Endothelial cell of umbilical vein (primary cell): ENCODE data around the gene IRF2. TPM values are rescaled to one million over a fixed set of nuclear protein-coding genes. Genes with fewer than 3 reads are reported as not detected.

Source experiments
- BruUV-seq: library from RNA; stranded (reverse); fragments of 400-500 nt; replicated peaks from 2 replicates; lab custom pipeline; 2021; lab: Mats Ljungman, UMichigan
- CTCF ChIA-PET: fragments of 300-600, 350-600 bp; sonication (Branson Sonifier 250); formaldehyde crosslinking; loops from one replicate; lab custom pipeline; 2021; ENCODE audit warnings: antibody characterized with exemption, inconsistent platforms; lab: Charles Lee
- POLR2A ChIA-PET: fragments of 300-600, 350-600 bp; sonication (Branson Sonifier 250); formaldehyde crosslinking; loops from one replicate; lab custom pipeline; 2021; ENCODE audit warnings: antibody characterized with exemption, inconsistent platforms; lab: Charles Lee
- DNase-seq: peaks from one replicate; pipeline ENCODE4 v3.0.0-alpha.2; 2011; ENCODE audit warnings: low read depth, low spot score
- FAIRE-seq: peaks from 2 replicates; lab custom pipeline; 2011; peaks lifted over from hg19 to GRCh38; lab: Jason Lieb, UNC
- H2AFZ ChIP-seq: 2 replicates; pipeline ENCODE4 v1.6.0; 2012; ENCODE audit warnings: low read depth, low read length, control low read depth, inconsistent platforms
- H3K27ac ChIP-seq: 2 replicates; pipeline ENCODE4 v1.5.1; 2011; ENCODE audit warnings: low read depth, mild to moderate bottlenecking, control low read depth, low read length, moderate library complexity; ENCODE audit not compliant: insufficient read depth
- H3K27me3 ChIP-seq, 2 experiments: 2 replicates each; pipeline versions ENCODE4 v1.6.0 to v1.6.1; 2011; ENCODE audit warnings: low read length in 2 of 2, mixed read lengths in 1 of 2; ENCODE audit not compliant: control insufficient read depth in 2 of 2, insufficient read depth in 2 of 2
- H3K36me3 ChIP-seq, 2 experiments: 2 replicates in 1 of 2; 3 replicates in 1 of 2; pipeline ENCODE4 v1.5.1; 2011; ENCODE audit warnings: low read length in 2 of 2, mild to moderate bottlenecking in 1 of 2, moderate library complexity in 1 of 2; ENCODE audit not compliant: control insufficient read depth in 2 of 2, insufficient read depth in 2 of 2; ENCODE audit errors: extremely low read depth in 1 of 2
- H3K4me1 ChIP-seq: 3 replicates; pipeline ENCODE4 v1.5.1; 2011; ENCODE audit warnings: mild to moderate bottlenecking, low read length; ENCODE audit not compliant: control insufficient read depth, insufficient read depth; ENCODE audit errors: extremely low read depth
- H3K4me2 ChIP-seq: 2 replicates; pipeline ENCODE4 v1.6.1; 2011; ENCODE audit warnings: low read length, control low read depth, mixed read lengths; ENCODE audit not compliant: insufficient read depth
- H3K4me3 ChIP-seq, 3 experiments: fragments of 200-600 bp in 1 of 3; sonication (generic), shearing (Covaris generic) in 1 of 3; replicated peaks in 1 of 3; 2 replicates each; pipeline ENCODE4 v1.5.1; 2011 to 2016; ENCODE audit warnings: control low read depth in 3 of 3, low read length in 3 of 3, mild to moderate bottlenecking in 2 of 3, inconsistent platforms in 1 of 3, low read depth in 1 of 3, moderate library complexity in 1 of 3; ENCODE audit not compliant: insufficient read depth in 1 of 3
- H3K79me2 ChIP-seq: 2 replicates; pipeline ENCODE4 v1.6.0; 2012; ENCODE audit warnings: low read length, inconsistent platforms; ENCODE audit not compliant: control insufficient read depth, insufficient read depth
- H3K9ac ChIP-seq: replicated peaks from 2 replicates; pipeline ENCODE3; 2011; ENCODE audit warnings: low read length, control low read depth; ENCODE audit not compliant: insufficient read depth; ENCODE audit errors: extremely low read depth
- H3K9me1 ChIP-seq: replicated peaks from 3 replicates; pipeline ENCODE4 v1.6.0; 2011; ENCODE audit warnings: mild to moderate bottlenecking, low read length; ENCODE audit not compliant: control insufficient read depth, insufficient read depth; ENCODE audit errors: extremely low read depth
- H3K9me3 ChIP-seq: replicated peaks from 2 replicates; pipeline ENCODE4 v1.5.1; 2012; ENCODE audit warnings: low read length, inconsistent platforms; ENCODE audit not compliant: control insufficient read depth, insufficient read depth
- H4K20me1 ChIP-seq: replicated peaks from 2 replicates; pipeline ENCODE3; 2011; ENCODE audit warnings: mild to moderate bottlenecking, low read length; ENCODE audit not compliant: control insufficient read depth, insufficient read depth; ENCODE audit errors: extremely low read depth
- CTCF ChIP-seq, 2 donors: IDR thresholded peaks; 1 replicate in 1 of 2; 2 replicates in 1 of 2; pipeline ENCODE4 v1.5.1; 2011; ENCODE audit warnings: low read length in 2 of 2, mild to moderate bottlenecking in 2 of 2, moderate library complexity in 2 of 2, control low read depth in 1 of 2, inconsistent platforms in 1 of 2, low read depth in 1 of 2; ENCODE audit not compliant: insufficient read depth in 1 of 2; ENCODE audit errors: extremely low read depth in 1 of 2
- EZH2 ChIP-seq: IDR thresholded peaks from 2 replicates; pipeline ENCODE4 v1.6.1; 2012; ENCODE audit warnings: borderline replicate concordance, low read depth, mild to moderate bottlenecking, moderate library complexity, low read length, inconsistent platforms; ENCODE audit not compliant: severe bottlenecking
- FOS ChIP-seq: IDR thresholded peaks from 2 replicates; pipeline ENCODE4 v1.6.1; 2011; ENCODE audit warnings: mild to moderate bottlenecking, low read length, moderate library complexity, borderline replicate concordance; ENCODE audit not compliant: insufficient read depth
- GATA2 ChIP-seq: IDR thresholded peaks from 2 replicates; pipeline ENCODE4 v1.7.0; 2011; ENCODE audit warnings: low read depth, mild to moderate bottlenecking, moderate library complexity, mixed read lengths, low read length; ENCODE audit not compliant: insufficient read length, insufficient read depth
- JUN ChIP-seq: IDR thresholded peaks from 2 replicates; pipeline ENCODE4 v1.6.1; 2011; ENCODE audit warnings: borderline replicate concordance, low read depth; ENCODE audit not compliant: insufficient read length, insufficient read depth
- MAX ChIP-seq: IDR thresholded peaks from 2 replicates; pipeline ENCODE4 v1.6.1; 2011; ENCODE audit not compliant: insufficient read depth, insufficient read length
- MYC ChIP-seq: IDR thresholded peaks from one replicate; pipeline ENCODE4 v1.6.1; 2011; ENCODE audit warnings: mild to moderate bottlenecking, low read depth, low read length
- POLR2A ChIP-seq: IDR thresholded peaks from 2 replicates; pipeline ENCODE4 v1.6.1; 2012; ENCODE audit warnings: low read depth, mild to moderate bottlenecking, control low read depth, low read length
- POLR2AphosphoS5 ChIP-seq: IDR thresholded peaks from 2 replicates; pipeline ENCODE4 v1.6.1; 2012; ENCODE audit warnings: low read depth, mild to moderate bottlenecking, control low read depth, low read length, moderate library complexity; ENCODE audit not compliant: insufficient read depth
- dilution Hi-C: fragments of 300-500 bp; cut with MboI; formaldehyde crosslinking; loops from one replicate; pipeline ENCODE4 v1.15.0; 2019; ENCODE audit warnings: low sequenced_read_pairs; ENCODE audit not compliant: extremely low pct_ligation_motif_present
- intact Hi-C: fragments of 100-400 bp; cut with micrococcal nuclease; formaldehyde crosslinking; loops from one replicate; pipeline ENCODE4 v1.10.0; 2022
- polyA plus RNA-seq, 4 experiments: library from polyadenylated mRNA; depleted of rRNA in 3 of 4; stranded (reverse) in 3 of 4; unstranded in 1 of 4; fragments of >200 nt; gene quantifications; 2 replicates each; pipeline versions ENCODE4 v1.2.1 to v1.2.3, GENCODE V29; 2011 to 2012; ENCODE audit warnings: missing spikeins in 1 of 4
- total RNA-seq: library from RNA; stranded (reverse); gene quantifications from 2 replicates; pipeline ENCODE4 v1.2.3, GENCODE V29; 2021

IRF2 gene
- total and polyA plus RNA-seq, 2 donors (not counting 3 experiments of a cell fraction or from before 2014, with no cell fraction given), result 26.9 to 27.6 TPM

GRCh38 chr4:184447664-184448063 is 26.7 kb downstream of the IRF2 start:
- FAIRE-seq, result no peak

More at GRCh38 chr4:184447664-184448063, 26.7 kb downstream of the IRF2 start:
- BruUV-seq, result no TSS peak
- TF ChIP-seq JUN (no peak), CTCF (IDR thresholded peaks at IDR 0.05; ENCODE audit: extremely low read depth in 1 of 2, insufficient read depth in 1 of 2, low read depth in 1 of 2, low read length in 2 of 2) (no peak), MAX (no peak), FOS (no peak), EZH2 (no peak), POLR2A (no peak), POLR2AphosphoS5 (no peak), MYC (no peak), GATA2 (no peak)
- Histone ChIP-seq H3K4me2 (no peak overlapping the region), H3K27ac (no peak overlapping the region), H2AFZ (no peak overlapping the region), H3K4me3 (no peak overlapping the region), H3K9me1 (no peaks in the 10 kb centered on the region), H3K27me3 (no peaks in the 10 kb centered on the region), H3K9me3 (no peaks in the 10 kb centered on the region), H3K9ac (no peak overlapping the region), H3K36me3 (no peaks in the 10 kb centered on the region), H3K79me2 (peaks cover 50% of the 10 kb centered on the region), H3K4me1 (peaks cover 14% of the 10 kb centered on the region), H4K20me1 (no peaks in the 10 kb centered on the region)
- ChIA-PET CTCF (interaction anchor here (1.4 kb wide), 1 partner anchor 11 kb away, joined by 4 read pairs; no protein-coding TSS in a partner anchor), POLR2A (no interaction called here)
- dilution Hi-C loops, result no loop called here
- no peak for DNase-seq
- intact Hi-C loops, result no loop called here
